Lung (tissue), 12 donors: ENCODE results near the gene NFKBIE. TPM values are rescaled to one million over a fixed set of nuclear protein-coding genes. Genes with fewer than 3 reads are reported as not detected.

ENCODE experiments used
- ATAC-seq: fragments of 200-7000 bp; cut with Tn5 transposase; one replicate; pipeline ENCODE4 v1.9.1; 2020; ENCODE audit warnings: moderate number of reproducible peaks; ENCODE audit not compliant: insufficient read depth, low FRiP score
- DNase-seq, 3 donors: peaks; one replicate each; pipeline ENCODE4 v3.0.0-alpha.2; 2013 to 2017
- H3K27ac ChIP-seq, 2 donors: one replicate each; pipeline ENCODE4 v1.5.1; 2013; ENCODE audit warnings: mild to moderate bottlenecking in 2 of 2, moderate library complexity in 2 of 2, control low read depth in 1 of 2, inconsistent platforms in 1 of 2, low read depth in 1 of 2, low read length in 1 of 2
- H3K27me3 ChIP-seq, 3 donors: one replicate each; pipeline ENCODE4 v1.5.1; 2013; ENCODE audit warnings: low read length in 2 of 3; ENCODE audit not compliant: control insufficient read depth in 3 of 3, insufficient read depth in 3 of 3
- H3K36me3 ChIP-seq, 4 donors: one replicate each; pipeline ENCODE4 v1.5.1; 2013; ENCODE audit warnings: low read length in 4 of 4, mild to moderate bottlenecking in 1 of 4, moderate library complexity in 1 of 4; ENCODE audit not compliant: control insufficient read depth in 4 of 4, insufficient read depth in 4 of 4
- H3K4me1 ChIP-seq, 5 donors: one replicate each; pipeline ENCODE4 v1.5.1; 2013; ENCODE audit warnings: low read length in 5 of 5, mild to moderate bottlenecking in 2 of 5, moderate library complexity in 1 of 5; ENCODE audit not compliant: control insufficient read depth in 5 of 5, insufficient read depth in 5 of 5
- H3K4me3 ChIP-seq: one replicate; pipeline ENCODE4 v1.5.1; 2013; ENCODE audit warnings: mild to moderate bottlenecking, control low read depth, moderate library complexity
- H3K9ac ChIP-seq, 2 donors: one replicate each; pipeline ENCODE4 v1.5.1; 2013; ENCODE audit warnings: low read length in 2 of 2, control low read depth in 1 of 2; ENCODE audit not compliant: insufficient read depth in 1 of 2
- H3K9me3 ChIP-seq, 4 donors: one replicate each; pipeline ENCODE4 v1.5.1; 2013; ENCODE audit warnings: low read length in 3 of 4, mild to moderate bottlenecking in 1 of 4, moderate library complexity in 1 of 4; ENCODE audit not compliant: control insufficient read depth in 4 of 4, insufficient read depth in 3 of 4
- CTCF ChIP-seq: IDR thresholded peaks from 2 replicates; pipeline ENCODE4 v1.5.1; 2012; ENCODE audit warnings: mild to moderate bottlenecking; ENCODE audit errors: control extremely low read depth, extremely low read depth
- WGBS, 2 donors: extraction: QIAGEN DNeasy Blood & Tissue Kit; methylation state at CpG; one replicate each; pipeline ENCODE4 v1.1.7; 2013; 5-methylcytosine and 5-hydroxymethylcytosine counted together
- polyA plus RNA-seq, 2 donors: library from polyadenylated mRNA; stranded (reverse); fragments of 200-250 nt; gene quantifications; one replicate each; pipeline ENCODE4 v1.2.1, GENCODE V29; 2013
- total RNA-seq, 2 donors: library from RNA; depleted of rRNA in 1 of 2; stranded (reverse); fragments of >200 nt in 1 of 2; gene quantifications; one replicate each; pipeline ENCODE4 v1.2.1, GENCODE V29; 2014 to 2021
- donor health status: control.
- donor health status: control.
- donor health status: Bipolar disorder and iron deficiency.
- donor health status: healthy.
- donor health status: DM: yes; HTN: yes; CAD: no.

NFKBIE gene
- total and polyA plus RNA-seq, 4 donors, result 13.1 to 40.6 (median 20.4) TPM

GRCh38 chr6:44219815-44220784, 45.3 kb downstream of the NFKBIE start:
- 58 to 59% methylated on average over 28 of the region's 28 CpGs for WGBS, 2 donors
- H3K36me3 ChIP-seq, result no peaks in the 10 kb centered on the region
- H3K27ac ChIP-seq, result peak overlapping the region; percentile 60 to 77
- H3K4me1 ChIP-seq, result peaks cover 18 to 61% (median 32%) of the 10 kb centered on the region in 5 donors
- no peaks in the 10 kb centered on the region for H3K9me3 ChIP-seq
- H3K27me3 ChIP-seq, result no peaks in the 10 kb centered on the region
- ATAC-seq (no peak), DNase-seq (no peak)
- H3K4me3 ChIP-seq, result no peak overlapping the region
- H3K9ac ChIP-seq, result no peak overlapping the region
- no peak for TF ChIP-seq CTCF

GRCh38 chr6:44219053-44219814, 46.1 kb downstream of the NFKBIE start:
- Histone ChIP-seq H3K27ac (peak overlapping the region; percentile 65 to 77), H3K4me3 (peak overlapping the region; percentile 60), H3K9me3 (no peaks in the 10 kb centered on the region), H3K4me1 (peaks cover 12 to 57% (median 30%) of the 10 kb centered on the region in 5 donors), H3K9ac (peak overlapping the region in 1 of 2 donors; percentile 14), H3K36me3 (no peaks in the 10 kb centered on the region), H3K27me3 (no peaks in the 10 kb centered on the region)
- DNase-seq (peak; percentile 93 to 97 (median 94)), ATAC-seq (peak; percentile 77)
- no peak for TF ChIP-seq CTCF
- 2 to 3% methylated on average over 23 to 45 of the region's 45 CpGs for WGBS, 2 donors

GRCh38 chr6:44217332-44218143, 47.8 kb downstream of the NFKBIE start:
- H3K4me3 ChIP-seq, result no peak overlapping the region
- no peaks in the 10 kb centered on the region for H3K9me3 ChIP-seq
- DNase-seq (peak; percentile 49 to 71 (median 52)), ATAC-seq (no peak)
- H3K4me1 ChIP-seq, result peaks cover 11 to 48% (median 26%) of the 10 kb centered on the region in 5 donors
- 68 to 77% methylated on average over 16 of the region's 16 CpGs for WGBS, 2 donors
- H3K9ac ChIP-seq, result peak overlapping the region in 1 of 2 donors; percentile 11
- H3K27ac ChIP-seq, result peak overlapping the region; percentile 59 to 77
- TF ChIP-seq CTCF, result no peak
- H3K36me3 ChIP-seq, result no peaks in the 10 kb centered on the region
- no peaks in the 10 kb centered on the region for H3K27me3 ChIP-seq
